Panc1 (cell line): ENCODE results near the gene ZNF189. TPM values are rescaled to one million over a fixed set of nuclear protein-coding genes. Genes with fewer than 3 reads are reported as not detected.

Experiments
- ATAC-seq: fragments of 200-7000 bp; cut with Tn5 transposase; 2 replicates; pipeline ENCODE4 v1.9.1; 2020; ENCODE audit warnings: mild to moderate bottlenecking, moderate library complexity
- BruUV-seq: library from RNA; stranded (reverse); fragments of 400-500 nt; replicated peaks from 2 replicates; lab custom pipeline; 2021; lab: Mats Ljungman, UMichigan
- CTCF ChIA-PET: fragments of 300-600 bp; sonication (Branson Sonifier 250); formaldehyde crosslinking; loops from one replicate; lab custom pipeline; 2022; ENCODE audit warnings: antibody characterized with exemption; lab: Charles Lee
- POLR2A ChIA-PET: fragments of 300-600 bp; sonication (Branson Sonifier 250); formaldehyde crosslinking; loops from one replicate; lab custom pipeline; 2022; ENCODE audit warnings: antibody characterized with exemption; lab: Charles Lee
- DNase-seq: peaks from one replicate; pipeline ENCODE4 v3.0.0-alpha.2; 2010; ENCODE audit warnings: low read depth, low spot score
- H3K27ac ChIP-seq: 2 replicates; pipeline ENCODE4 v1.5.1; 2011; ENCODE audit warnings: mild to moderate bottlenecking, low read length, inconsistent platforms
- H3K27me3 ChIP-seq: fragments of 200-500 bp; sonication (Bioruptor generic); 2 replicates; pipeline ENCODE4 v1.6.0; 2014; ENCODE audit warnings: low read length, inconsistent platforms; ENCODE audit not compliant: control insufficient read depth, insufficient read depth
- H3K36me3 ChIP-seq: fragments of 200-500 bp; sonication (Bioruptor generic); 2 replicates; pipeline ENCODE4 v1.5.1; 2014; ENCODE audit warnings: inconsistent platforms, mild to moderate bottlenecking, low read length, moderate library complexity; ENCODE audit not compliant: control insufficient read depth, insufficient read depth
- H3K4me1 ChIP-seq: 2 replicates; pipeline ENCODE4 v1.5.1; 2011; ENCODE audit warnings: inconsistent platforms, mild to moderate bottlenecking, low read length, moderate library complexity; ENCODE audit not compliant: control insufficient read depth, insufficient read depth
- H3K4me3 ChIP-seq, 2 experiments: 2 replicates each; pipeline ENCODE4 v1.5.1; 2011 to 2012; ENCODE audit warnings: low read depth in 2 of 2, low read length in 2 of 2, mild to moderate bottlenecking in 2 of 2, inconsistent platforms in 1 of 2, moderate library complexity in 1 of 2
- H3K9me3 ChIP-seq: fragments of 200-500 bp; sonication (Bioruptor generic); 2 replicates; pipeline ENCODE4 v1.5.1; 2014; ENCODE audit warnings: low read depth, mild to moderate bottlenecking, inconsistent platforms, low read length, moderate library complexity; ENCODE audit not compliant: control insufficient read depth, insufficient read depth
- POLR2AphosphoS5 ChIP-seq: IDR thresholded peaks from 2 replicates; pipeline ENCODE4 v1.6.1; 2012; ENCODE audit warnings: mild to moderate bottlenecking, low read depth, low read length, moderate library complexity
- SIN3A ChIP-seq: IDR thresholded peaks from 2 replicates; pipeline ENCODE4 v1.6.1; 2012; ENCODE audit warnings: low read depth, mild to moderate bottlenecking, low read length, moderate library complexity, borderline replicate concordance; ENCODE audit not compliant: insufficient read depth
- TCF7L2 ChIP-seq: IDR thresholded peaks from 2 replicates; pipeline ENCODE4 v1.6.1; 2011; ENCODE audit warnings: mild to moderate bottlenecking, low read depth, low read length, inconsistent platforms
- in situ Hi-C: cut with HindIII; loops from 2 replicates; pipeline ENCODE4 v1.10.0; 2016; ENCODE audit warnings: low sequenced_read_pairs, low pct_unique_long_range_greater_than_20kb
- intact Hi-C: fragments of 100-400 bp; cut with micrococcal nuclease; formaldehyde crosslinking; loops from one replicate; pipeline ENCODE4 v1.10.0; 2022; ENCODE audit not compliant: unreplicated experiment
- total RNA-seq: library from RNA; stranded (reverse); gene quantifications from one replicate; pipeline ENCODE4 v1.2.1, GENCODE V29; 2021; ENCODE audit not compliant: unreplicated experiment
- TF ChIP-seq, protein P1 (sequence below): fragments of 450-650 bp; IDR thresholded peaks from 2 replicates; pipeline ENCODE4 v1.5.1; 2017; ENCODE audit warnings: mild to moderate bottlenecking
- TF ChIP-seq, protein P2 (sequence below), 2 experiments: IDR thresholded peaks; 2 replicates each; pipeline ENCODE4 v1.6.1; 2011 to 2012; ENCODE audit warnings: low read depth in 2 of 2, control low read depth in 1 of 2, low read length in 1 of 2, mild to moderate bottlenecking in 1 of 2, moderate library complexity in 1 of 2; ENCODE audit not compliant: insufficient read depth in 1 of 2

ZNF189 gene
- total RNA-seq, 1 experiment from 2014 or later = 7.0 TPM

DNA sequence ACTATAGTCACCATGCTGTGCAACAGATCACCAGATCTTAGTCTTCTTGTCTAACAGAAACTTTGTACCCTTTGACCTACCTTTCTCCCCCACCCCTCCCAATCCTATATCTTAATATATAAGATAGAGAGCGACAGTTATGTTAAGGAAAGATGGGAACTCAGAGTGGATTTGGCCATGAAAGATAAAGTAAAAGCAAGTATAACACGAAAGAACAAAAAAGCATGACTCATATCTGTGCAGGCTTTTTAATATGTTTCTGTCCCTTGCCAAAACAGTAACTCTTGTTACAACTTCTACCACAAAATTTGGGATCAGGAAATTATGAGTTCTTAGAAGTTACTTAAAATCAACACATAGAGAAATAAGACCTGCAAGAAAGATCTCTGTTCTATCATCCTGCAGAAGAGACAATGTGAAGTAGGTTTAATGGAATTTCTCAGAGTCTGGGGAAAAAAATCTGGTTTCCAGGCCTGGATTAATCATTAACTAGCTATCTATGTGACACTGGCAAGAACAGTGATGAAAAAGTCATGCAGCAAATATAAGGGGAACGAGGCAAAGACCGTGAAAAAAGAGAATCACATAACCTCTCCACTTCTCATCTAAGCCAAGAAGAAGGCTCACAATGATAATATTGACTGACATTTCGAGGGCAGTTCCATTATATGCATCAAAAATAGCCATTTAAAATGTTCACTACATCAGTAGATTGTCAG, 32.5 kb upstream of the ZNF189 start:
- no peak for ATAC-seq
- no peak for DNase-seq
- ChIA-PET CTCF (no interaction called here), POLR2A (no interaction called here)
- no peaks in the 10 kb centered on the region for H3K36me3 ChIP-seq
- no peak overlapping the region for H3K27ac ChIP-seq
- H3K4me3 ChIP-seq = no peak overlapping the region
- in situ Hi-C loops (no loop called here), intact Hi-C loops (no loop called here)
- no peaks in the 10 kb centered on the region for H3K4me1 ChIP-seq
- no TSS peak for BruUV-seq
- no peaks in the 10 kb centered on the region for H3K27me3 ChIP-seq
- H3K9me3 ChIP-seq = no peaks in the 10 kb centered on the region
- TF ChIP-seq SIN3A = no peak
- TF ChIP-seq, protein P1, sequence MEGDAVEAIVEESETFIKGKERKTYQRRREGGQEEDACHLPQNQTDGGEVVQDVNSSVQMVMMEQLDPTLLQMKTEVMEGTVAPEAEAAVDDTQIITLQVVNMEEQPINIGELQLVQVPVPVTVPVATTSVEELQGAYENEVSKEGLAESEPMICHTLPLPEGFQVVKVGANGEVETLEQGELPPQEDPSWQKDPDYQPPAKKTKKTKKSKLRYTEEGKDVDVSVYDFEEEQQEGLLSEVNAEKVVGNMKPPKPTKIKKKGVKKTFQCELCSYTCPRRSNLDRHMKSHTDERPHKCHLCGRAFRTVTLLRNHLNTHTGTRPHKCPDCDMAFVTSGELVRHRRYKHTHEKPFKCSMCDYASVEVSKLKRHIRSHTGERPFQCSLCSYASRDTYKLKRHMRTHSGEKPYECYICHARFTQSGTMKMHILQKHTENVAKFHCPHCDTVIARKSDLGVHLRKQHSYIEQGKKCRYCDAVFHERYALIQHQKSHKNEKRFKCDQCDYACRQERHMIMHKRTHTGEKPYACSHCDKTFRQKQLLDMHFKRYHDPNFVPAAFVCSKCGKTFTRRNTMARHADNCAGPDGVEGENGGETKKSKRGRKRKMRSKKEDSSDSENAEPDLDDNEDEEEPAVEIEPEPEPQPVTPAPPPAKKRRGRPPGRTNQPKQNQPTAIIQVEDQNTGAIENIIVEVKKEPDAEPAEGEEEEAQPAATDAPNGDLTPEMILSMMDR = no peak
- no peak for TF ChIP-seq TCF7L2
- no peak for TF ChIP-seq POLR2AphosphoS5
- TF ChIP-seq, protein P2, sequence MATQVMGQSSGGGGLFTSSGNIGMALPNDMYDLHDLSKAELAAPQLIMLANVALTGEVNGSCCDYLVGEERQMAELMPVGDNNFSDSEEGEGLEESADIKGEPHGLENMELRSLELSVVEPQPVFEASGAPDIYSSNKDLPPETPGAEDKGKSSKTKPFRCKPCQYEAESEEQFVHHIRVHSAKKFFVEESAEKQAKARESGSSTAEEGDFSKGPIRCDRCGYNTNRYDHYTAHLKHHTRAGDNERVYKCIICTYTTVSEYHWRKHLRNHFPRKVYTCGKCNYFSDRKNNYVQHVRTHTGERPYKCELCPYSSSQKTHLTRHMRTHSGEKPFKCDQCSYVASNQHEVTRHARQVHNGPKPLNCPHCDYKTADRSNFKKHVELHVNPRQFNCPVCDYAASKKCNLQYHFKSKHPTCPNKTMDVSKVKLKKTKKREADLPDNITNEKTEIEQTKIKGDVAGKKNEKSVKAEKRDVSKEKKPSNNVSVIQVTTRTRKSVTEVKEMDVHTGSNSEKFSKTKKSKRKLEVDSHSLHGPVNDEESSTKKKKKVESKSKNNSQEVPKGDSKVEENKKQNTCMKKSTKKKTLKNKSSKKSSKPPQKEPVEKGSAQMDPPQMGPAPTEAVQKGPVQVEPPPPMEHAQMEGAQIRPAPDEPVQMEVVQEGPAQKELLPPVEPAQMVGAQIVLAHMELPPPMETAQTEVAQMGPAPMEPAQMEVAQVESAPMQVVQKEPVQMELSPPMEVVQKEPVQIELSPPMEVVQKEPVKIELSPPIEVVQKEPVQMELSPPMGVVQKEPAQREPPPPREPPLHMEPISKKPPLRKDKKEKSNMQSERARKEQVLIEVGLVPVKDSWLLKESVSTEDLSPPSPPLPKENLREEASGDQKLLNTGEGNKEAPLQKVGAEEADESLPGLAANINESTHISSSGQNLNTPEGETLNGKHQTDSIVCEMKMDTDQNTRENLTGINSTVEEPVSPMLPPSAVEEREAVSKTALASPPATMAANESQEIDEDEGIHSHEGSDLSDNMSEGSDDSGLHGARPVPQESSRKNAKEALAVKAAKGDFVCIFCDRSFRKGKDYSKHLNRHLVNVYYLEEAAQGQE (IDR thresholded peaks at IDR 0.05; ENCODE audit: insufficient read depth in 1 of 2, low read depth in 2 of 2, low read length in 1 of 2) = no peak

DNA sequence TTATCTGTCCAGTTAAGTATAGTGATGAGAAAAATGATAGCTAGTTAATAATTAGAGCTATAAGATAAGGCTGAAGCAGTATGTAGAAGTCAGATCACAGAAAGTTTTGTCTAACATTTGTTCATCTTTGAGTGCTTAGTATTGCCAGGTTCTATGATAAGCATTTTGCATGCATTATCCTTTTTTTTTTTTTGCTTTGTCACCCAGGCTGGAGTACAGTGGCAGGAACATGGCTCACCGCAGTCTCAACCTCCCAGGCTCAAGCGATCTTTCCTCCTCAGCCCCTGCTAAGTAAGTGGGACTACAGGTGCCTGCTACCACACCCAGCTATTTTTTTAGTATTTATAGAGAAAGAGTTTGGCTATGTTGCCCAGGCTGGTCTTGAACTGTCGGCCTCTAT, 31.3 kb upstream of the ZNF189 start:
- Histone ChIP-seq H3K9me3 (no peaks in the 10 kb centered on the region), H3K4me1 (no peaks in the 10 kb centered on the region), H3K27ac (no peak overlapping the region), H3K36me3 (no peaks in the 10 kb centered on the region), H3K27me3 (no peaks in the 10 kb centered on the region), H3K4me3 (no peak overlapping the region)
- intact Hi-C loops = no loop called here
- TF ChIP-seq SIN3A (no peak), POLR2AphosphoS5 (no peak), TCF7L2 (no peak)
- TF ChIP-seq, protein P2 (IDR thresholded peaks at IDR 0.05; ENCODE audit: insufficient read depth in 1 of 2, low read depth in 2 of 2, low read length in 1 of 2) = no peak
- TF ChIP-seq, protein P1 = no peak
- no peak for DNase-seq
- no TSS peak for BruUV-seq
- ChIA-PET CTCF (no interaction called here), POLR2A (no interaction called here)
- in situ Hi-C loops = no loop called here
- no peak for ATAC-seq
